Cerebellar cortex (tissue), 1 donor: ENCODE measurements around the gene ENG.
"Not testable (repeated sequence)": the region's sequence is repeated elsewhere in the genome, so short reads cannot be mapped to it uniquely, and the experiment has no call there.

Experiments used
- DNase-seq: peaks from one replicate; pipeline ENCODE4 v3.0.0-alpha.2; 2015; ENCODE audit warnings: low spot score

Gene ENG

GRCh38 chr9:127791085-127791484, 63.4 kb downstream of the ENG start:
- DNase-seq: no peak

- DNase-seq: no peak
Observed at GRCh38 chr9:127790094-127790855, 64.2 kb downstream of the ENG start.

GRCh38 chr9:127789179-127789578, 65.3 kb downstream of the ENG start:
- no peak for DNase-seq

GRCh38 chr9:127788337-127789011, 66.0 kb downstream of the ENG start:
- no peak for DNase-seq

GRCh38 chr9:127786773-127787104, 67.7 kb downstream of the ENG start:
- DNase-seq: no peak

GRCh38 chr9:127785933-127786772, 68.3 kb downstream of the ENG start, which contains the start of gene CDK9:
TSS of gene CDK9 (plus strand) at chr9:127786034. CDS start at chr9:127786149, 115 bp downstream.
- DNase-seq: peak; percentile 82

GRCh38 chr9:127785023-127785932, 69.2 kb downstream of the ENG start:
- DNase-seq: peak; percentile 80

GRCh38 chr9:127783111-127784008, 71.1 kb downstream of the ENG start:
- DNase-seq: no peak

GRCh38 chr9:127781806-127782205, 72.7 kb downstream of the ENG start:
- DNase-seq: no peak

GRCh38 chr9:127780909-127781308, 73.5 kb downstream of the ENG start:
- DNase-seq: not testable (repeated sequence)

GRCh38 chr9:127780126-127780885, 74.2 kb downstream of the ENG start:
- no peak for DNase-seq

GRCh38 chr9:127779136-127779981, 75.1 kb downstream of the ENG start:
- no peak for DNase-seq

- no peak for DNase-seq
Observed at GRCh38 chr9:127778280-127779135, 76.0 kb downstream of the ENG start, which contains the start of gene SH2D3C. TSS of gene SH2D3C (minus strand) at chr9:127778666. CDS start at chr9:127778627, 39 bp downstream.

GRCh38 chr9:127777368-127777980, 77.0 kb downstream of the ENG start:
- DNase-seq: no peak

GRCh38 chr9:127776924-127777289, 77.6 kb downstream of the ENG start:
- no peak for DNase-seq

- no peak for DNase-seq
Observed at GRCh38 chr9:127776195-127776923, 78.1 kb downstream of the ENG start.

- no peak for DNase-seq
Observed at GRCh38 chr9:127773981-127774380, 80.5 kb downstream of the ENG start.
